Omental fat pad (tissue), 4 donors: Measurements from ENCODE around the gene PSMD6. TPM values are rescaled to one million over a fixed set of nuclear protein-coding genes. Genes with fewer than 3 reads are reported as not detected.

Source experiments
- ATAC-seq: fragments of 150-250 bp; one replicate; pipeline ENCODE4 v1.9.1; 2016; ENCODE audit warnings: mild to moderate bottlenecking, moderate library complexity; ENCODE audit not compliant: low FRiP score
- DNase-seq: peaks from one replicate; pipeline ENCODE4 v3.0.0-alpha.2; 2019; ENCODE audit warnings: low spot score
- total RNA-seq, 4 donors: library from RNA; depleted of rRNA; stranded (reverse); fragments of >200 nt; gene quantifications; one replicate each; pipeline ENCODE4 v1.1.0, GENCODE V29; 2016
- TF ChIP-seq, protein P1 (sequence below), 3 donors: fragments of 450-650 bp; IDR thresholded peaks; one replicate each; pipeline ENCODE4 v1.5.1; 2016 to 2017; ENCODE audit warnings: antibody characterized with exemption in 3 of 3, mild to moderate bottlenecking in 3 of 3, moderate library complexity in 2 of 3

The PSMD6 gene
- total RNA-seq, 4 donors from 2014 or later: 52.8 to 86.2 (median 53.4) TPM

DNA sequence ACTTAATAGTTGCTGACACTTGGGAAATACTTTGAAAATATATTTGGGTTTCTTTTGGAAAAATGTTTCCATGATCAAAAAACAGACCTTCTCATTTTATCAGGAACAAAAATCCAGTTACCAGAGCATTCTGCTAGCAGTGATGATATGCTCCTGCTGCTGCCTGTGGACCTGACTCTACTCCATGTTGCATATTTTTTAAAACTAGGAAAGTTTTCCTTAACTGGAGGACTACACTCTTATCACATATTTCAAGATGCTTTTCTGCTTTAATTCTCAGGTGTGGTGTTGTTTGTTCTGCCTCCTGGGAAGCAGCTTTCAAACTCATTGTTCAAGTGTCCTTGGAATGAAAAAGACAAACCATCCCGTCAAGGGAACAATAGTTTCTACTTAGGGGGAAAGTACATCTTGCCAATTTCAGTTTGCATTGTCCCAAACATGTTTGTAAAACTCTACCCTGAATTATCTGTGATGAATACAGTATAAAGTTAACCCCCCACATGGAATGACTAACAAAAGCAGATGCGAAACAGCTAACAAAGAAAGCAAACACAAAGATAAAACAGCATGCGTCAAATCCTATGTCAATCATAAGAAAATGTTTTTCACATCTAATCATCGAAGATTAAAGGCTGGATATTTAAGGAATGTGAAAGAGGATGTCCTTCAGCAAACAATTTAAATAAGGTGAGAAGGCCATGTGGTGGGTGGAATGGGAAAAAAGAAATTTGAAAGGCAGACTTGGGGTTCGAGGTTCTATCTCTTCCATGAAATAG lies 40.1 kb upstream of the PSMD6 start:
- TF ChIP-seq, protein P1, sequence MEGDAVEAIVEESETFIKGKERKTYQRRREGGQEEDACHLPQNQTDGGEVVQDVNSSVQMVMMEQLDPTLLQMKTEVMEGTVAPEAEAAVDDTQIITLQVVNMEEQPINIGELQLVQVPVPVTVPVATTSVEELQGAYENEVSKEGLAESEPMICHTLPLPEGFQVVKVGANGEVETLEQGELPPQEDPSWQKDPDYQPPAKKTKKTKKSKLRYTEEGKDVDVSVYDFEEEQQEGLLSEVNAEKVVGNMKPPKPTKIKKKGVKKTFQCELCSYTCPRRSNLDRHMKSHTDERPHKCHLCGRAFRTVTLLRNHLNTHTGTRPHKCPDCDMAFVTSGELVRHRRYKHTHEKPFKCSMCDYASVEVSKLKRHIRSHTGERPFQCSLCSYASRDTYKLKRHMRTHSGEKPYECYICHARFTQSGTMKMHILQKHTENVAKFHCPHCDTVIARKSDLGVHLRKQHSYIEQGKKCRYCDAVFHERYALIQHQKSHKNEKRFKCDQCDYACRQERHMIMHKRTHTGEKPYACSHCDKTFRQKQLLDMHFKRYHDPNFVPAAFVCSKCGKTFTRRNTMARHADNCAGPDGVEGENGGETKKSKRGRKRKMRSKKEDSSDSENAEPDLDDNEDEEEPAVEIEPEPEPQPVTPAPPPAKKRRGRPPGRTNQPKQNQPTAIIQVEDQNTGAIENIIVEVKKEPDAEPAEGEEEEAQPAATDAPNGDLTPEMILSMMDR (IDR thresholded peaks at IDR 0.05): no peak
- DNase-seq (no peak), ATAC-seq (no peak)

DNA sequence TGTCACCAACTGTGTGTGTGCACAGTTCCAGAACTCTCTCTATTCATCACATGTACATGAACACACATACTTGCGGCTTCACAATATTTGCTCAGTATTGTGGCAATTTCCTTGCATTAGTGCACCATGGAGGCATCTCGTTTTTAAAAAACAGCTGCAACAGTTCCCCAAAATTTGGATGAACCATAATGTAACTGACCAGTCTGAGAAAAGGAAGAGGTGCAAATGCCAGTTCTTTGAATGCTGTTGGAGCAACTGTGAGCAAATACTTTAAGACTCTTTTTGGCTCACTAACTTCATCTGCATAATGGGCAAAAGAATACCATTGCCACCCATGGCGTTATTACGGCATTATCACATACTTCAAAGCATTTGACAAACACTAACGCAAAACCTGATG lies 38.3 kb upstream of the PSMD6 start:
- DNase-seq: no peak
- ATAC-seq: no peak
- TF ChIP-seq, protein P1 (IDR thresholded peaks at IDR 0.05): no peak

DNA sequence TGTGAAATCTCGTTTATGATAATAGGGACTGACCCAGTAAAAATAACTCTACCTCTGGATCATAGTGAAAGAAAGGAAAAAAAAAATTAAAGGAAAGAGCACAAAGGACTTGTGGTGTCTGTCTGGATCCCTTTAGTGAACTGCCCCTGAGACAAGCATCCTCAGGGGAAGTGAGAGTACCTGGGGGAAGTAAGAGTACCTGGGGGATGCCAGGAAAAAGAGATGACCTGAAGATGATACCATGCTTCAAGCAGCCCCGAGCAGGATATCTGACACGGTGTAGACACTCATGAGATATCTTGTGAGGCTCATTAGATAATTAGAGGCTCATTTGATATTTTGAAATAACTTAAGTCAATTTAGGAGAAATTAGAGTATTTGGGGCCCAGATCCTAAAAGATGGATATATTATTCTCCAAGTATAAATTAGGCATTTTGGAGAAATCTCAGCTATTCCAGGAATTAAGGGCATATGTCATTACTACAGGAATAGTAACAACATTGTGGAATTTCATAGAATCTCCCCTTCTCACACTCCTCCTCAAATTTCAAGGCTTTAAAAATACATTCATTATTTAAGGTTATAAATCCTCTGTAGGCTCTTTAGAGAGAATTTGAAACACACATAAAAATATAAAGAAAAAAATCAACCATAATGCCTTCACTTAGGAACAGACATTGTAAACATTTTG lies 36.3 kb upstream of the PSMD6 start:
- TF ChIP-seq, protein P1 (IDR thresholded peaks at IDR 0.05): no peak
- DNase-seq (no peak), ATAC-seq (no peak)

DNA sequence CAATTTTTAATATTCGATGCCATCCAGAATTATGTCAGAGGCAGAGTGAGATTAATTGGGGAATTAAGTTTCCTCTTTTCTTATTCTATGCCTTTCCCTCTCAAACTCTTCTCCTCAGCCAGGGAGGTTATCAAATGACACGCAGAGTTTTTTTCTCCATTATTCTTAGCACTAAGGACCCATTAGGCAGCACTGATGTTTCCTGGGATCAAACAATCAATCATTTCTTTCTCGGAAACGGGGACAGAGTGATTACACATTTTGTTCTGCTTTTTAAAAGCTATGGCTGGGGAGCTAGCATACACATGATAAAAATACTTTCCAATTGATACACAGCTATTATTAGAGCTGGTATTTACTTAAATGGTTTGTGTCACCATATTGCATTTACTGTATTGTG lies 35.3 kb upstream of the PSMD6 start:
- TF ChIP-seq, protein P1 (IDR thresholded peaks at IDR 0.05): no peak
- DNase-seq (no peak), ATAC-seq (no peak)

DNA sequence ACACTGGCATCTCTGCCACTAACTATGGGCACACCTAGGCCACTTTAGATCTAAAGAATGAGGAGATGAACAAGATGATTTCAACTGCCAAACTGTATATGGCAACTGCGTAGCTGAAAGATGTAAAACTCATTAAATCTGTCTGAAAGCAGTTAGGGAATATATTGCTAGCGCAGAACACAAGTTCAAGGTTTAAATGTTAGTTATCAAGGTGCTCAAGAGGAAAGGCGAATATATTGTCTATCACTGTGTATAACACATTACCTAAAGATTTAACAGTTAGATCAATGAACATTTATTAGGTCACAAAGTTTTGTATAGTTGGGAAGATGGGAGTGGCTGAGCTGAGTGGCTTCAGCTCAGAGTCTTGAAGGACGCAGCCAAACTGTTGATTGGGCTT lies 33.9 kb upstream of the PSMD6 start:
- DNase-seq (no peak), ATAC-seq (no peak)
- TF ChIP-seq, protein P1 (IDR thresholded peaks at IDR 0.05): no peak

DNA sequence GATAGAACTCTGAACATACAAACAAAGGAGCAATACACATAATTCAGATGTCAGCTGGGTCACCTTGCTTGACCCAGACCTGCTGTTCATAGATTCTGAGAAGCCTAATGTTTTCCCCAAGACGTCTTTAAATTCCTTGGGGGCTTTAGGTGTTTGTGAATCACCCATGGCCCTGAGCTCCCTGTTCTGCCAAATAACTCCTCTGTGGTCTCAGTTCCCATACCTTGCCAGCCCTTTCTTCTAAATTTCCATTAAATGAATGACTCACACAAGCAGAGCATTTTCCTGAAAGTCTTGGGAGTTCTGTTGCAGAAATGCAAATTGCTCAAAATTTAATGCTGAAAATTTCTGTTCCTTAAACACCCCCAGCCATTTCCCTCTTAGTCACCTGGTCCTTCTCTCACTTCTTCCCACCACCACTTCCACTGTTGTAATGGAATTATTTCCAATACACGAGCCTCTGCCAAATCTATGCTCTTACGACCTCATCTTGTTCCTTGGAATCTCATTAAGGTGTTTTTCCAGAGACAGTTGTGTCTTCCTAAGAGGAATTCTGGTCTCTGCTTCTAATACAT lies 33.4 kb upstream of the PSMD6 start:
- TF ChIP-seq, protein P1 (IDR thresholded peaks at IDR 0.05): no peak
- ATAC-seq (no peak), DNase-seq (no peak)
